Activated CD4-positive, alpha-beta T cell treated with anti-CD3 and anti-CD28 coated beads, Interleukin-2, amount 50 U/mL, for 24 hours (primary cell): ENCODE data around the gene TSPAN10.
"Not testable (repeated sequence)": the region's sequence is repeated elsewhere in the genome, so short reads cannot be mapped to it uniquely, and the experiment has no call there.

Source experiments
- DNase-seq, 2 donors: peaks; one replicate each; pipeline ENCODE4 v3.0.0-alpha.2; 2020; ENCODE audit warnings: low read depth in 1 of 2, low spot score in 1 of 2

TSPAN10 gene

GRCh38 chr17:81660441-81660840 lies 23.4 kb downstream of the TSPAN10 start:
- no peak for DNase-seq

GRCh38 chr17:81662002-81662401 lies 25.0 kb downstream of the TSPAN10 start:
- no peak for DNase-seq

- no peak for DNase-seq
These were observed 27.1 kb downstream of the TSPAN10 start for GRCh38 chr17:81664051-81664470.

- DNase-seq = peak; percentile 55 to 62
These were observed 28.5 kb downstream of the TSPAN10 start for GRCh38 chr17:81665205-81666091.

- DNase-seq = no peak
These were observed 29.0 kb downstream of the TSPAN10 start for GRCh38 chr17:81666092-81666341.

GRCh38 chr17:81666342-81667191 lies 29.6 kb downstream of the TSPAN10 start, which contains the start of the genes CCDC137 and OXLD1:
Gene CCDC137 (plus strand): TSS chr17:81666737. CDS start chr17:81666767, 30 bp downstream.
Gene OXLD1 (minus strand): TSS chr17:81666605. CDS start chr17:81666577, 28 bp downstream.
- DNase-seq = peak; percentile 84 to 92

GRCh38 chr17:81667754-81668153 lies 30.8 kb downstream of the TSPAN10 start:
- DNase-seq = no peak

- no peak for DNase-seq
These were observed 35.5 kb downstream of the TSPAN10 start for GRCh38 chr17:81672504-81672903.

GRCh38 chr17:81672954-81673353 lies 36.0 kb downstream of the TSPAN10 start:
- DNase-seq = no peak

GRCh38 chr17:81673561-81674258 lies 36.7 kb downstream of the TSPAN10 start:
- no peak for DNase-seq

GRCh38 chr17:81675515-81676221 lies 38.7 kb downstream of the TSPAN10 start:
- not testable (repeated sequence) for DNase-seq

GRCh38 chr17:81676906-81677305 lies 39.9 kb downstream of the TSPAN10 start:
- no peak for DNase-seq

GRCh38 chr17:81680150-81680549 lies 43.2 kb downstream of the TSPAN10 start:
- no peak for DNase-seq

- no peak for DNase-seq
These were observed 44.7 kb downstream of the TSPAN10 start for GRCh38 chr17:81681672-81682071.

- DNase-seq = no peak
These were observed 45.7 kb downstream of the TSPAN10 start for GRCh38 chr17:81682565-81683207.

GRCh38 chr17:81683208-81683583 lies 46.2 kb downstream of the TSPAN10 start:
- no peak for DNase-seq

- peak; percentile 95 for DNase-seq
These were observed 46.8 kb downstream of the TSPAN10 start, which contains the start of the genes ARL16 and HGS for GRCh38 chr17:81683584-81684441. Gene ARL16 (minus strand): TSS chr17:81683797. CDS start chr17:81683753, 44 bp downstream. Gene HGS (plus strand): TSS chr17:81684011. CDS start chr17:81684067, 56 bp downstream.

GRCh38 chr17:81684442-81684911 lies 47.5 kb downstream of the TSPAN10 start:
- no peak for DNase-seq

GRCh38 chr17:81685108-81685507 lies 48.1 kb downstream of the TSPAN10 start:
- DNase-seq = peak; percentile 28 to 32
